ENCODE results near the gene COX6A2.

DNA sequence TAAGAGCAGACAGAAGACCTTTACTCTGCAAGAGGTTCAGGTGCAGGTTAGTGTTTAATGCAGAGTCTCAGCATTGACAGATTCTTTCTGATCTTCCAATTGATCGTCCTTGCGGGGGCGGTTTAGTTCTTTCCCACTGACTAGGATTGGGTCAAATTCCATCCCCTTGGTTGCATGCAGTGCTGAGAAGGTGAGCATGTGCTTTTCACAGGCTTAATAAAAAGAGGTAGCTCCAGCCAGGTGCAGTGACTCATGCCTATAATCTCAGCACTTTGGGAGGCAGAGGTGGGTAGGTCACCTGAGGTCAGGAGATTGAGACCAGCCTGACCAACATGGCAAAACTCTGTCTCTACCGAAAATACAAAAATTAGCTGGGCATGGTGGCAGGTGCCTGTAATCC lies 42.5 kb downstream of the COX6A2 start:
- TF ChIP-seq, protein P1, sequence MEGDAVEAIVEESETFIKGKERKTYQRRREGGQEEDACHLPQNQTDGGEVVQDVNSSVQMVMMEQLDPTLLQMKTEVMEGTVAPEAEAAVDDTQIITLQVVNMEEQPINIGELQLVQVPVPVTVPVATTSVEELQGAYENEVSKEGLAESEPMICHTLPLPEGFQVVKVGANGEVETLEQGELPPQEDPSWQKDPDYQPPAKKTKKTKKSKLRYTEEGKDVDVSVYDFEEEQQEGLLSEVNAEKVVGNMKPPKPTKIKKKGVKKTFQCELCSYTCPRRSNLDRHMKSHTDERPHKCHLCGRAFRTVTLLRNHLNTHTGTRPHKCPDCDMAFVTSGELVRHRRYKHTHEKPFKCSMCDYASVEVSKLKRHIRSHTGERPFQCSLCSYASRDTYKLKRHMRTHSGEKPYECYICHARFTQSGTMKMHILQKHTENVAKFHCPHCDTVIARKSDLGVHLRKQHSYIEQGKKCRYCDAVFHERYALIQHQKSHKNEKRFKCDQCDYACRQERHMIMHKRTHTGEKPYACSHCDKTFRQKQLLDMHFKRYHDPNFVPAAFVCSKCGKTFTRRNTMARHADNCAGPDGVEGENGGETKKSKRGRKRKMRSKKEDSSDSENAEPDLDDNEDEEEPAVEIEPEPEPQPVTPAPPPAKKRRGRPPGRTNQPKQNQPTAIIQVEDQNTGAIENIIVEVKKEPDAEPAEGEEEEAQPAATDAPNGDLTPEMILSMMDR (IDR thresholded peaks at IDR 0.05) = no peak
- no peak for TF ChIP-seq POLR2AphosphoS5 (IDR thresholded peaks at IDR 0.05)
- no peak for TF ChIP-seq POLR2A (IDR thresholded peaks at IDR 0.05)

Data from breast epithelium (tissue), 3 donors.